NCI-H128 (cell line): Measurements from ENCODE around the gene FNBP1L.

Experiments used
- DNase-seq: peaks from one replicate; lab custom pipeline; 2025; ENCODE audit not compliant: unreplicated experiment; lab: John Stamatoyannopoulos, UW

Gene FNBP1L

DNA sequence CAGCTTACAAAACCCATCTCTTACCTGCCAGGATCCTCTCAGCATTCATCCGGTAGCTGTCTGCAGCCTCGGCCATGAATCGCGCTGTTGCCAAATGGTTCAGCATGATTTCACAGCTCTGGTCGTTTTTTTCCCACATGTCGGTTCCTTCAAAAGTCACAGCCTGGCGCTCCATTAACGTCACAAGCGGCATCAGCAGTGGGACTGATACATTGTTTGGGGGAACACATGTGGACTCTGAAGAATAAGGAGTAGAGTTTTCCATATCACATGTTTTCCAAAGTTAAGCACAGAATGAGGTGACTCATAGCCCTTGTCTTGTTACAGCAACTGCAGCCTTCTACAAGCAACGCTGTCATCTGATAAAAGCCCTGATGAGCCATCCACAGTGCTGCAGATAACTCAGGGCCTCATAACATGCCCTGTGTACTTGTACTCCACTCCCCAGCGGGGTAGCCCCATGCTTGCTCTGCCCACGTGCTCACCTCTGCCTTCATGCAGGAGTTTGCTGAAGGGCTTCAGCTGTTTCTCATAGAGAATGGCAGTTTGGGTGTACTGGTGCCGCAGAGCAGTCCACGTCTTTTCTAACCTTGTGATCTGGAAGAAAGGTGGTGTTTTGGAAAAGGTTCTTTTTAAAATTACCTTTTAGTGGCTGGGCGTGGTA lies 119.5 kb downstream of the FNBP1L start:
- DNase-seq = no peak

DNA sequence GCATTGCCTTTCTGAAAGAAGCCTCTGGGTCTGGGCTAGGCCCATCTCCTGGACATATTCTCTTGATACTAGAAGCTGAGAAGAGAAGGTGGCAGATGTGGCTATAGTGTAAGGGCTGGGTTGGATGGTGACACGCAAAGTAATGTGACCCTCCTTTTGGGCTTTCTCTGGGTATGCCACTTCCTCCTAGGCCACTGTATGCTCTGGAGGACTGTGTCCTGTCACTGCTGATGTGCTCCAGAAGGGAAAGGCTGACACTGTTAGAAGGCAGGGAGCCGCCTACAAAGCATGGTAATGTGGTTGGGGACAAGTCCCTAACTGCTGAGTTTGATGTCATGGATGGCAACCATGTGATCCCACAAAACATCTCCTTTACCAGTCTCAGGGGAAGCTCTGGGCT lies 121.6 kb downstream of the FNBP1L start:
- no peak for DNase-seq

DNA sequence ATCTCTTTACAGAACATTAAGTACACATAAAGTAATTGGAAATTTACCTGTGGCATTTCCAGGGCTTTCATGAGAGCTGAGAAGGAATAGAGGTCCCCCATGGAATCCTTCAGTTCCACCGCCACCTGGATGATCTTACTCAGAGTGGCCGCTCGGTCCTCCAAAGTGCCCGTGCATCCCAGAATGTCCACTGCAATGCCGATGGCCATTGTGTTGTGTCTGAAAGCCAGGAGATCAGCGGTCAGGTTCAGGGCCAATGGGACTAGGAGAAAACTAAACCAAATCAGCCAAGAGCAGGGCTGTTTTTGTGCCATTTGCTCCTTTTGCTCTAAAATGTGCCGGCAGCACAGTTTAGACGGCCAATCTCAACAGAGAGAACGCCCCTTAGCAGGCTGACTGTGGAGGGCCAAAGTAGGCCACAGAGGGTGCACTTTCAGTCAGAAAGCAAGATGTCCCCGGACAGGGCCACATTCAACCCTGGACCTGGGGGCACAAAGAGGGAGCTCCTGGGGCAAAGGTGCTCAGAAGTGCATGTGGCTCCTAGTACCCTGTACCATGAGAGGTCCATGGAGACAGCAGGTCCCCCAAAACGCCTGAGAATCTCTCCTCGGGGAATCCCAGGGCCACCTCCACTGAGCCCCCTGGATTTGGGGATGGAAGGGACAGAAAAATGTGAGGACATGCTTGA lies 123.8 kb downstream of the FNBP1L start:
- no peak for DNase-seq

DNA sequence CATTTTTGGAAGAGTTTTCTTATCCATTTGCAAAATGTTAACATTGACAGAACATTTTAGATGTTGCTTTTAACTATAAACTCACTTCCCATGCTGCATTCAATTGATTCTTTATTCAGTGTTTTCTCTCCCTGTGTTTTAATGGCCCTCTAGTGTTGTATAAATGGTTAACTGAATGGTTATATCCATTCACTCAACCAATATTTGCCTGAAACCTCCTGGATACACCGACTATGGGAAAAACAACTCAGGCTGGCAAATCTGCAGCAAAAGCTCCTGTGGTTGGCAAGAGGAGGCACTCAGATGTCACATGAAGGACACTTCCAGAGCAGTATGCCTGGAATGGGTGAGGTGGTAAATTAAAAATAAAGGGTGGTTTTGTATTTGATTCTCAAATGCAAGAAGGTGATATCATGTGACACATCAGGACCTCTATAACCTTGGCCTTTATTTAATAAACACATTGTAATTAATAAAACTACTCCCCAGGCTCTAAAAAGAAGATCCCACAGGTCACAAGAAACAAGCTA lies 126.1 kb downstream of the FNBP1L start:
- no peak for DNase-seq

DNA sequence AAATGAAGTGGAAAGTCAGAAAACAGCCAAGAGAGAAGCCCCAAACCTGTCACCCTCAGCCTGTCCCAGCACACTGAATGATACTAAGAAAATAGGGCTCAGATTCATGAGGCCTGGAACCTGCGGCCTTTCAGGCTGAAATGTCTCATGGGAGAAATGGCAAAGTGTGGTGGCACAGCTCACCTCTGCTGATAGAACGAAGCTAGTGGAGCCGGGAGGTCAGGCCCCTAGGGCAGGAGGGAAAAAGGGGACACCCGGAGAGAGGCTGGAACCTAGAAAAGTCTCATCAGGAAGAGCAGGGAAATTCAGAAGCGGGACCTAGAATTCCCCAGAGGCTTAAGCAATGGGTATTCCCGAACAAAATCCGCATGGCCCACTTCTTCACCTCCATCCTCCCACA lies 126.6 kb downstream of the FNBP1L start:
- DNase-seq = no peak

DNA sequence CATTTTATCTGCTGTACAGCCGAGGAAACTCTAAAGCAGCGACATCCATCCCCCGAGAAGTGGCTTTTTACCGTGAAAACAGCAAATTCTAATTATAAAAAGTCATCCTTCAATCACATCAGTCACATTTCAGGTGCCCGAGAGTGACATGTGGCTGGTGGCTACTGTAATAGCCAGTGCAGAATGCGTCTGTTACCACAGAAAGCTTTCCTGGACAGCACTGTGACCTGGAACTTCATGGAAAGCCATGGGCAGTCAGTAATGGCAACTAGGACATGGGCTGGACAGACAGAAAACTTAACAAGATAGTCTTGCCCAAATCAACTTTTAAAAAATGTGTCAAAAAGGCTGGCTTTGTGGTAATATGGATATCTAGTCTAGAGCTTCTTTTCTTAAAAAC lies 127.1 kb downstream of the FNBP1L start:
- DNase-seq = no peak

DNA sequence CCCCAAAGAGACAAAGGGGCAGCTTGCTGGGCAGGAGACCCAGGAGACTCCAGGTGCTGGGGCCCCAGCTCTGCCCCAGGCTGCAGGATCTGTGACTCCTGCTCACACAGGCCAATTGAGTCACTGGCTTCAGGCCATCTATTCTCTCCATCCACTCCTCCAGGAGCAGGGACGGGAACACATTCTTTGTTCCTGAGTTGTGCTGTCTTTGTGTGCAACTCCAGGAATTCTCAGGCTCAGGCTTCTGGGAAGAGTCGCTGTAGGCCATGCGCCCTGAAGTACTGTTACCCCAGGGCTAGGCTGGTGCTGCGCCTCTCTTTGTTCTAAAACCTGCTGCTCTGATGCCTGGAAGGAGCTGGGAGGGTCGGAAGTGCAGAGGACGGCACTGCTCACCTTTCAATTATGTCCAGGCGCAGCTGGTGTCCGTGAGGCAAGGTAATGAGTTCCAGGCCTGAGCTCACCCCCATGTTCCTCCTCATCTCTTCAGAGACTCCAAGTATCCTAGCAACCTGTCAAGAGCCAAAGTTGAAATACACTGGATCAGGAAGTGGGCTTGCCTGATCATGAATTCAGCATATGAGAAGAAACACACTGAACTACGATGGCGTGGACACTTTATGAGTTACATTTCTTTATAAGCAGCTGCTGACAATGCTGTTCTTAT lies 127.8 kb downstream of the FNBP1L start:
- peak; percentile 61 for DNase-seq

DNA sequence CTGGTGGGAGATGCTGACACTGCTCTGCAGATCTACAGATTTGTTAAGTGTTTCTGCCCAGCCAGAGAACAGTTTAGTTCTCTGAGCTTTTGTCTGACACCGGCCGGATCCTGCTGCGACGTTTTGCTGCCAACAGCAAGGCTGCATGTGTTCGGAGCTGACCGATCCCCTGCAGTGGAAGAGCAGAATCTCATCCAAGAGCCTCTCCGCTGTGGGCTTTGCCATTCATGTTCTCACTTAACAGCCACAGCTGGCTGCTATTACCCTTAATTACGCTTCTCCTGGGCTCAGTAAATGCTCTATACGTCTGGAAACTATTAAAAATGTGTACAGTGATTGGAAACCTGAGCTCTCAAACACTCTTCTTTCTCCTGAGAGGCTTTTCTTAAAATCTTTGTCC lies 128.4 kb downstream of the FNBP1L start:
- peak; percentile 51 for DNase-seq

DNA sequence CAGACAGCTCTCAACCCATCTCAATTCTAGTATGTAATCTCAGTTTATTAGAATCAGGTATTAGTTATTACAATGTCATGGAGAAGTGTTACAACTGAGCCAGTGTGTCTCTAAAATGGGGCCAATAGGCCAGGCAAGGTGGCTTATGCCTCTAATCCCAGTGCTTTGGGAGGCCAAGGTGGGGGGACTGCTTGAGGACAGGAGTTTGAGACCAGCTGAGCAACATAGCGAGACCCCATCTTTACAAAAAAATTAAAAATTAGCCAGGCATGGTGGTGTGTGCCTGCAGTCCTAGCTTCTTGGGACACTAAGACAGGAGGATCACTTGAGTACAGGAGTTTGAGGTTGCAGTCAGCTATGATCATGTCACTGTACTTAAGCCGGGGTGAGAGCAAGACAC lies 128.8 kb downstream of the FNBP1L start:
- DNase-seq = no peak

DNA sequence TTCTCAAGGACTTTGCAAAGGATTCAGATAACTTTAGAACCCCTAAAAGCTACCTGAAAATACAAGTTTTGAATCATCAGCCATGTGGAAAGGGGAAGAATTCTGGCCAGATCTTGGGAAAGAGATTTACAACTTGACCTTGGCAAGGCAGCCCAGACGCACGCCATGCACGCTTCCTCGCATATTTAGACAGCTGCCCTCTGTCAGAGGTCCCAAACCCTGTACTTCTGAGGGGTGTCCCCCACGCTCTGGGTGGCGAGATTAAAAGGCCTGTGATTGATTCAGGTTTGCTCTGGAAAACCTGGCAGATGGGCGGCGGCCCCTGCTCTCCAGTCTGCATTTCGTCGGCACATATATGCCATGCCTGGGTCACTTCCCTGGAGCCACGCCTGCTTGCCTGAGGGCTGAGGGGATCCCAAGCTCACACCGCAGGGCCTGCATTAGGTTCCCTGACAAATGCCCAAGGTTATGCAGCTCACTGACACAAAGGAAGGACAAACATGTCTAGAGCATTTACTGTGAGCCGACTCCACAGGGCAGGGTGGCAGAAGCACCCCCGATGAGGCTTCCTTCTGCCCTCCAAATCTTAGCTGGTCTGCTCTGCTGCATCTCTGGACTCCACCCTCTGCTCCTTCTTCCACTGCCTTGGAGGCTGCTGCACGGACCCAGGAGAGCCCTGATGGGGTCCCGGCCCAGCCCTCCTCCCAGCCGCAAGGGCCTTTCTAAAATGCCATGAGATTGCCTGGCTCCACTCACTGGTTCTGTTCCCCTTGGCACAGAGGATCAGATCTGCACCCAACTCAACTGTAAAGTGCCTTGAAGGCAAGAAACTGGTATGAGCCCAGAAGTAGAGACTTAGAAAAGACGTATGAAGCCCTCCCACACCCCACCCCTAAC lies 129.9 kb downstream of the FNBP1L start:
- no peak for DNase-seq

DNA sequence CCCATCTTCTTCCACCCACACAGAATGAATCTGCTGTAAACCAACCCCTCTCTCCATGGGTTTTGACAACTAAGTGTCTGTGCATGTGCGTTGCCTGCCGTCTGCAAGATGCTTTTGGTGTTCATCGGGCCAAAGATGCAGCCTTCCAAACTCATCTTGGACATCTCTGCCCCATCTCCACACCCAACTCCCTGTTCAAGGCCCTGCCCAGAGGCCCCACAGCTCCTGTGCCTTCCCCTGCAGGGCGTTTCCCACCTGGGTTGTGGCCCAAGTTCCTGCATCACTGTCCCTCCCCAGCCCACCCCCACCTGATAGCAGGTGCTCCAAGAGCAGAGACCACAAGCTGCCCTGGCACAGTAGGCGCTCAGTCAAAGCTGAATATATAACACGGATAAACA lies 130.5 kb downstream of the FNBP1L start:
- no peak for DNase-seq

DNA sequence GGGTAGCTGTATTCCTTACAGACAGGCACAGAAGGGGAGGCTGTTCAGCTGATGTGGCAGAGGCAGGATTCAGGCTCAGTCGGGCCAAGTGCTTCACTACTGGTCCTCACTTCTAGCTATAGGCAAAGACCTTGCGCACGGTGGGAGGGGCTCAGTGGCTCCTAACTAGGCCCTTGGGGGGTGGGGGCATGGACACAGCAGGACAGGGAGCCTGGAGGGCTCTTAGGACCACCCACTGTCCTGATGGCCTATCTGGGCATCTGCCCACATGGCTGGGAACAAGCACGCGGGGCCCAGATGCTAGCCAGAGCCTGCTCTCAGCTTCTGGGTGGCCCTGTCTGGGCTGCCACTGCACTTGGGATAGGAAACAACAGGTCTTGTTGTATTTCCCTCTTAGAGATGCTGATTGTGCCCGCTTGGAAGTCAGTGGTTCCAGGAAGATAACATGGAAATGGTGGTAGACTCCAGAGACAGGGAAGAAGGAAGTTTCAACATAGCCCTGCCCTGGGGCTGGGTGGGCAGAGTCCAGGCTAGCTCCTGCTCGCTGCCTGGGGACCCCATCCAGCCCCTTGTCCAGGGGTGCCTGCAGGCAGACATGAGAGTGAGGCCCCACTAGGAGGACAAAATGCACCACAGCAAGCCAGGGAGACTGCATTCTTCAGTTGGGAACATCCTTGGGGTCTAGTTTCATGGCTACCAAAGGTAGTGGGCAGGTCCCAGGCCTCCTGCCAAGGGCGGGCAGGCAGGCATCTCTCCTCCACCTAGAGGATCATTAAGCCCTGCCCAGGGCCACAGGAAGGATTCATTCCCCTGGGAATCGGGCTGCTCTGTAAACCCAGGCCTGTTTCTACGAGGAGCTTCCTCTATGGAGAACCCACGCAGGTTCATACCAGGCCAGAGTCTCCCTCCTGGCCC lies 131.2 kb downstream of the FNBP1L start:
- no peak for DNase-seq

DNA sequence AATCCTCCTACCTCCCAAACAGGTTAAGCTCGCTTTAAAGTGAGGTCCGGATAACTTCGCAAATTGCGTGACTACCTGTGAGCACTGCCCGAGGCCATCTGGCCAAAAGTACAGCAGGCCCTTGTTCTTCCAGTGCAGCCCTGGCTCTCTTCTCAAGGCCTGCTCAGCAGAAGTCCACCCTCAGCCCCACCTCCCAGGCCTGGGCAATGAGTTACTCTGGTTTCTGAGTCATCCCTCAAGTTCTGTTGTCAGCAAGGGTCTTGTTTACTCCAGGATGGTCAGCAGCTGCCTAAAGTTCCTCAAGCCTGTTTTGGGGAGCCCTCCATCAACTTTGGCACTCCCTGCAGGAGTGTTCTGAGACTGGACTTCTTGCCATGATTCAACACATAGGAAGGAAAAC lies 132.0 kb downstream of the FNBP1L start:
- no peak for DNase-seq

DNA sequence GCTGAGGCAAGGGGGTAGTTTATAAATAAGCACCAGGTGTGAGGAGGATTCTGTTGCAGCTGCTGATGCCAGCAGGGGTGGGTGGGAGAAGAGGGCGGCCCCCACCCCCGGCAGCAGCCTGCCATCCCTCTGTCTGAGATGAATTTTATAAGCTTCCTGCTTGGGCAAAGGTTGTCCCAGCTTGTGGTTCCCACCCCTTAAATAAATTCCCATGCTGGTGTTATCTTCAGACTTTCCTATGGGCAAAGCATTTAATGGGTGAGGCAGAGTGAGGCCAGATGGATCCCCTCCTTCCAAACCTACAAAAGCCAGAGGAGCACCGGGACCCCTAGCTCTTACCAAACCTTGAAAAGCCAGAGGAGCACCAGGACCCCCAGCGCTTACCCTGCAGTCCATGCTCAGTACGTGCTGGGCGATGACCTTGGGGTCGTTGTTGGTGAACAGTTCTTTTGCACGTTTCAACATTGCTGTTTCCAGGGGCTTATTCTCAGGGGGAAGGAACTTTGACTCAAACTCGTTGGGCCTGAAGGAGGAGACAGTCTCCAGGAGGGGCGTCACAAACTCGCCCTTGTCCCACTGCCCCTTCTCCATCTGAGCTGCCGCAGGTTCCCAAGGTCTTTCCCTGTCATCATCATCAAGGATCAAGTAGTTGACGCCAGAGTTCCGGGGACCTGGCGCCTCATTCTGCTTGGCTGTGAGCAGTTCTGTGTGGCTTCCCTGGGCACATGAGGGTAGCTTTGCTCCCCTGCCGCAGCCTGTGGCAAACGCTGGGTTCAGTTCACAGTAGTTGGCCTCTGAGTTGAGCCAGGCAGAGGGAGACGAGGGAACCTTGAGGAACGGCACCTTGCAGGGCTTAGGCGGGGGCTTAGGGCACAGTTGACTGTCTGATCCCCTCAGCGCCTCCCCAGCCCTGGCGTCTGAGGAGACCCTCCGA lies 134.3 kb downstream of the FNBP1L start:
- no peak for DNase-seq

DNA sequence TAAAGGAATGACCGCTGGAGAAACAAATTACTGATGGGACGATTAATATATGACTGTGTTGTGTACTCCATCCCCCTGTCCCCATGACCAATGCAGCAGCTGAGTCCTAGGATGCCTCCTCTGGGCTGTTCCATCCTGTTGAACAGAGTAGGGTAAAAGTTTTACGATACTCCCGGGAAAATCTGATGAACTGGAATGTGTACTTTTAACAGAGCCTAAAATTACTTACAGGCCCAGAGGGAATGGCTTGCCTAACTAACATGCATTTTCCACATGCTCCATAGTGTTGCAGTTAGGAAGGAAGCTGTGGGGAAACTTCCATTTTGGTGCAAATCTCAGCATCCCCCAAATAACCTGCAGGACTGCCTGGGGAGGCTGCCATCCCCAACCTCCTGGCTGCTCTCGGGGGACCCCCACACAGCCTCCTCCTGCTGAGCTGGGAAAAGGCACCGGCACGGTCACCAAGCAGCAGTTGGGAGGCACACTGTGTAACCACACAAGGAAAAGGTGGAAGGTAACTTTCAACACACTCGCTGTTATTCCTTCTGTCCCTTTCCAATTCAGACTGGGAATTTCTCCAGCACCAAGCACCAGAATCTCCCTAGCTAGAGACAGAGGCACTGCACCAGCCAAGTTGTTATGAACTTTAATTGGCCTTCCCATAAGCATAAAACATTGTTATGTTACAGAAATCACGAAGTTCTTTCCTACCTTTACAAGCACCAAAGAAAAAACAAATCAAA lies 136.5 kb downstream of the FNBP1L start:
- DNase-seq = no peak

DNA sequence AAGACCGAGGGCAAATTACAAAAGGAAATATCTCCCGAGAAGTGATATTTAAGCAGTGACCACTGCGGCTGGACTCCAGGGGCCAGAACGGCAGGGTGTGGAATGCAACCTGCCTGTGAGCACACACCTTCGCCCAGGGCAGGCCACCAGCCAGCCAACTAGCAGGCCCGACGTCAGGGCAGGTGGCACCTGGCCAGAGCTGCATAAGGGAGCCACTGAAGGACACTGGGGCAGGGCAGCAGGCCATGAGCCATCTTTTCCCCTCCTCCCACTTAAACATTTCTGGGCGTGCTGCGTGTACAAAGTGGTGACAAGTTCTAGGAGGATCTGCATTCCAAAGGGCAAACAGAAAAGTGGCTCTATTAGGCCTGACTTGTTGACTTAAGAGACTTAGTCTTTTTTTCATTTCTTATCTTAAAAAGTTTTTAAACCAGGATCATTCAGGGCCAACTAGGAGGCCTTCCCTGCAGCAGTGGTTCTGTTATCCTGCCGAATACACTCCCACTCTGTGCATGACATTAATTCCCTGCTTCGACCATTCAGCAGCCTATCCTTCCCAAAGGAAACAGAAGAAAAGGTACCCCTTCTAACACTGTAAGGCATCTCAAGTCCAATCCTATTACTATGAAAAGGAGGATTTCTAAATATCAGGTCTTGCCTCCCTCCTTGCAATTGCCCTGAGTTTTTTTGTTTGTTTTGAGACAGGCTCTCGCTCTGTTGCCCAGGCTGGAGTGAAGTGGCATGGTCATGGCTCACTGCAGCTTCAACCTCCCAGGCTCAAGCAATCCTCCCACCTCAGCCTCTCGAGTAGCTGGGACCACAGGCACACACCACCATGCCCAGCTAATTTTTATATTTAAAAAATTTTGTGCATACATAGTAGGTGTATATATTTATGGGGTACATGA lies 137.4 kb downstream of the FNBP1L start:
- DNase-seq = no peak

DNA sequence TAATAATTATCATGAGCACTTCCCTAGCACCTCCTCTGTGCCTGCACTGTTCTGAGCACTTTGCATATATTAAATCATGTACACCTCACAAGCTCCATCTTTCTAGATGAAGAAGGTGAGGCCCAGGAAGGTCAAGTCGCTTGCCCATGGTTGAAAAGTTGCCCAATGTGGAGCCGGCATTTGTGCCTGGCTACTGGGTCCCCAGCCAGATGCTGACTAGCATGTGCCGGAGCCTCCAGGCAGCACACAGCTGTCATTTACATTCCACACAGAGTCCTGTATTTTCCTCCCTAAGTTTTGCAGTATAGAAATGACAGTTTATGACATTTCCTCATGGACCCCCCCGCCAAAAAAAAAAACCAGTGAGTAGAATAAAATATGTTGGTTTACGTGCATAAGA lies 139.4 kb downstream of the FNBP1L start:
- no peak for DNase-seq
